K562 (cell line): Measurements from ENCODE around the gene GPR15LG. TPM values are rescaled to one million over a fixed set of nuclear protein-coding genes. Genes with fewer than 3 reads are reported as not detected.

Source experiments
- ARID1B ChIP-seq: fragments of 450-650 bp; IDR thresholded peaks from 2 replicates; pipeline ENCODE4 v1.6.1; 2016; ENCODE audit warnings: antibody characterized with exemption, mild to moderate bottlenecking, inconsistent platforms
- CBX1 ChIP-seq: sonication (generic); IDR thresholded peaks from 2 replicates; pipeline ENCODE4 v1.6.1; 2016; ENCODE audit warnings: antibody characterized with exemption, low read depth, mild to moderate bottlenecking
- CEBPG ChIP-seq, 3 experiments: fragments of 200-800 bp in 1 of 3; sonication (Bioruptor generic) in 1 of 3; sonication (generic) in 1 of 3; formaldehyde crosslinking in 1 of 3; IDR thresholded peaks in 2 of 3; conservative IDR thresholded peaks in 1 of 3; 2 replicates each; pipeline versions ENCODE4 v1.6.1 to v1.8.0; 2016 to 2022; ENCODE audit warnings: missing compliant biosample characterization in 2 of 3, missing genetic modification characterization in 2 of 3, mild to moderate bottlenecking in 1 of 3, missing genetic modification reagents in 1 of 3
- CHCHD3 ChIP-seq: fragments of 250-450 bp; sonication (Bioruptor Pico); IDR thresholded peaks from 2 replicates; pipeline ENCODE4 v2.1.2; 2022; ENCODE audit warnings: mild to moderate bottlenecking
- CREB1 ChIP-seq, 2 experiments: sonication (generic) in 1 of 2; formaldehyde crosslinking in 1 of 2; IDR thresholded peaks; 2 replicates each; pipeline versions ENCODE4 v1.6.1 to v1.8.0; 2012 to 2022; ENCODE audit warnings: inconsistent platforms in 1 of 2, mild to moderate bottlenecking in 1 of 2, missing genetic modification reagents in 1 of 2, moderate library complexity in 1 of 2
- CREM ChIP-seq: IDR thresholded peaks from 2 replicates; pipeline ENCODE4 v1.6.1; 2014; ENCODE audit warnings: antibody characterized with exemption, low read depth
- DPF2 ChIP-seq: fragments of 450-650 bp; IDR thresholded peaks from 2 replicates; pipeline ENCODE4 v1.6.1; 2016
- GABPB1 ChIP-seq: sonication (generic); formaldehyde crosslinking; IDR thresholded peaks from 2 replicates; pipeline ENCODE4 v1.8.0; 2022; ENCODE audit warnings: mild to moderate bottlenecking, missing genetic modification reagents
- MTA3 ChIP-seq: fragments of 450-650 bp; formaldehyde crosslinking; IDR thresholded peaks from 2 replicates; pipeline ENCODE4 v1.6.1; 2017; ENCODE audit warnings: mild to moderate bottlenecking, borderline replicate concordance
- PATZ1 ChIP-seq: fragments of 250-450 bp; sonication (Bioruptor Pico); IDR thresholded peaks from 2 replicates; pipeline ENCODE4 v1.5.0; 2020; ENCODE audit warnings: mild to moderate bottlenecking, borderline replicate concordance
- RBM34 ChIP-seq: fragments of 200-400 bp; formaldehyde crosslinking; IDR thresholded peaks from 2 replicates; pipeline ENCODE4 v1.6.1; 2018; ENCODE audit warnings: low read length, borderline replicate concordance; ENCODE audit not compliant: insufficient read depth
- RCOR1 ChIP-seq, 2 experiments: IDR thresholded peaks; 2 replicates each; pipeline ENCODE4 v1.6.1; 2012; ENCODE audit warnings: low read depth in 2 of 2, low read length in 2 of 2, borderline replicate concordance in 1 of 2, improper control_type of control experiment in 1 of 2
- SMARCA4 ChIP-seq: fragments of 450-650 bp; IDR thresholded peaks from 2 replicates; pipeline ENCODE4 v1.6.1; 2016
- TRIM24 ChIP-seq, 2 experiments: fragments of 450-650 bp; IDR thresholded peaks; 2 replicates each; pipeline ENCODE4 v1.6.1; 2016
- ZNF121 ChIP-seq: sonication (generic); formaldehyde crosslinking; conservative IDR thresholded peaks from 2 replicates; pipeline ENCODE4 v1.8.0; 2022; ENCODE audit warnings: missing genetic modification reagents
- polyA plus RNA-seq, 8 experiments: library from polyadenylated mRNA; depleted of rRNA in 4 of 8; stranded (reverse) in 5 of 8; unstranded in 3 of 8; fragments of >200 nt; fragmentation: Nextera tagmentation in 2 of 8; fragmentation: Illumina TruSeq in 1 of 8; extraction: Ambion mirVana in 2 of 8; extraction: Trizol in 1 of 8; gene quantifications; 2 replicates each; pipeline versions ENCODE4 v1.2.1 to v1.2.3, GENCODE V29; 2011 to 2014; ENCODE audit warnings: inconsistent platforms in 1 of 8, missing spikeins in 1 of 8
- total RNA-seq, 7 experiments: library from RNA; depleted of rRNA in 6 of 7; stranded (reverse); fragments of >200 nt in 6 of 7; fragmentation: Illumina TruSeq in 2 of 7; extraction: Trizol in 2 of 7; gene quantifications; 2 replicates each; pipeline versions ENCODE4 v1.2.1 to v1.2.3, GENCODE V29; 2011 to 2021; ENCODE audit warnings: low replicate concordance in 1 of 7
- TF ChIP-seq, protein P1 (sequence below): sonication (generic); formaldehyde crosslinking; IDR thresholded peaks from 2 replicates; pipeline ENCODE4 v1.8.1; 2023; ENCODE audit warnings: mild to moderate bottlenecking, missing genetic modification reagents
- TF ChIP-seq, protein P2 (sequence below): fragments of 450-650 bp; IDR thresholded peaks from 2 replicates; pipeline ENCODE4 v1.6.1; 2016
- TF ChIP-seq, protein P3 (sequence below): fragments of 250-450 bp; sonication (Bioruptor Pico); IDR thresholded peaks from 2 replicates; pipeline ENCODE4 v1.4.0; 2020

GPR15LG gene
- total and polyA plus RNA-seq, 9 of the 15 experiments (the other 6 are each of a cell fraction or from before 2014, with no cell fraction given) = 0.51 TPM; not detected in 8

DNA sequence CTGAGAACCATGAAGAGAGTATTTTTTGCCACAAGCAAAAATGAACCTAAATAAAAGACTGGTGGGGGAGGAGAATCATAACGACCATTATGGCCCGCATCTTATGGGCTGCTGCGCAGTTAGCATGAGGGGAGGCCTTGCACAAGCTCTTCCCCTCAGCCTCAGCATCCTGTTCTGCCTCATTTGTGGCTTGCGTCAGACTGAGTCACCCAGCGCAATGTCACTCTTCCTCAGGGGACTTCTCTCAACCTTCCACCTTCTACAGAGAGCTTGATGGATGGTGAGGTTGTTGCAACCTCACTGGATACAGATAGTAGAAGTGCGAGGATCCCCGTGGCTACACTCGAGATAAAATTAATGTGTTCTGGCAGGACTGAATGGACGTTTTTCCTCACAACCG, 16.8 kb upstream of the GPR15LG start (continued):
- TF ChIP-seq PATZ1 (CRISPR knock-in tag) (no peak), ARID1B (peak; percentile 44), MTA3 (peak; percentile 22; the same call in 1 of the 2 replicates), RBM34 (no peak), CHCHD3 (CRISPR knock-in tag) (no peak), RCOR1 (IDR thresholded peaks at IDR 0.05; ENCODE audit: borderline replicate concordance in 1 of 2, low read depth in 2 of 2, low read length in 2 of 2) (peak in 1 of 2 experiments; percentile 86; a peak in 2 of 4 replicates), SMARCA4 (peak; percentile 21; the same call in 1 of the 2 replicates), ZNF121 (no peak), GABPB1 (CRISPR knock-in tag) (peak; percentile 44; the same call in 1 of the 2 replicates), CREB1 (IDR thresholded peaks at IDR 0.05) (peak; percentile 37; the same call in 1 of the 2 replicates), CREB1 (CRISPR knock-in tag; IDR thresholded peaks at IDR 0.05) (no peak), CEBPG (CRISPR knock-in tag; IDR thresholded peaks at IDR 0.05) (peak; percentile 84), CEBPG (tag; conservative IDR thresholded peaks at IDR 0.05 in 1 of 2, IDR thresholded peaks at IDR 0.05 in 1 of 2) (peak; percentile 62 to 92; a peak in 3 of 4 replicates), DPF2 (peak; percentile 59; the same call in 1 of the 2 replicates), TRIM24 (IDR thresholded peaks at IDR 0.05) (peak; percentile 56 to 64; a peak in 2 of 4 replicates), CBX1 (no peak), CREM (peak; percentile 71)
- TF ChIP-seq, protein P1, sequence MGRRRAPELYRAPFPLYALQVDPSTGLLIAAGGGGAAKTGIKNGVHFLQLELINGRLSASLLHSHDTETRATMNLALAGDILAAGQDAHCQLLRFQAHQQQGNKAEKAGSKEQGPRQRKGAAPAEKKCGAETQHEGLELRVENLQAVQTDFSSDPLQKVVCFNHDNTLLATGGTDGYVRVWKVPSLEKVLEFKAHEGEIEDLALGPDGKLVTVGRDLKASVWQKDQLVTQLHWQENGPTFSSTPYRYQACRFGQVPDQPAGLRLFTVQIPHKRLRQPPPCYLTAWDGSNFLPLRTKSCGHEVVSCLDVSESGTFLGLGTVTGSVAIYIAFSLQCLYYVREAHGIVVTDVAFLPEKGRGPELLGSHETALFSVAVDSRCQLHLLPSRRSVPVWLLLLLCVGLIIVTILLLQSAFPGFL (CRISPR knock-in tag) = no peak
- TF ChIP-seq, protein P2, sequence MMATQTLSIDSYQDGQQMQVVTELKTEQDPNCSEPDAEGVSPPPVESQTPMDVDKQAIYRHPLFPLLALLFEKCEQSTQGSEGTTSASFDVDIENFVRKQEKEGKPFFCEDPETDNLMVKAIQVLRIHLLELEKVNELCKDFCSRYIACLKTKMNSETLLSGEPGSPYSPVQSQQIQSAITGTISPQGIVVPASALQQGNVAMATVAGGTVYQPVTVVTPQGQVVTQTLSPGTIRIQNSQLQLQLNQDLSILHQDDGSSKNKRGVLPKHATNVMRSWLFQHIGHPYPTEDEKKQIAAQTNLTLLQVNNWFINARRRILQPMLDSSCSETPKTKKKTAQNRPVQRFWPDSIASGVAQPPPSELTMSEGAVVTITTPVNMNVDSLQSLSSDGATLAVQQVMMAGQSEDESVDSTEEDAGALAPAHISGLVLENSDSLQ = peak; percentile 89
- TF ChIP-seq, protein P3, sequence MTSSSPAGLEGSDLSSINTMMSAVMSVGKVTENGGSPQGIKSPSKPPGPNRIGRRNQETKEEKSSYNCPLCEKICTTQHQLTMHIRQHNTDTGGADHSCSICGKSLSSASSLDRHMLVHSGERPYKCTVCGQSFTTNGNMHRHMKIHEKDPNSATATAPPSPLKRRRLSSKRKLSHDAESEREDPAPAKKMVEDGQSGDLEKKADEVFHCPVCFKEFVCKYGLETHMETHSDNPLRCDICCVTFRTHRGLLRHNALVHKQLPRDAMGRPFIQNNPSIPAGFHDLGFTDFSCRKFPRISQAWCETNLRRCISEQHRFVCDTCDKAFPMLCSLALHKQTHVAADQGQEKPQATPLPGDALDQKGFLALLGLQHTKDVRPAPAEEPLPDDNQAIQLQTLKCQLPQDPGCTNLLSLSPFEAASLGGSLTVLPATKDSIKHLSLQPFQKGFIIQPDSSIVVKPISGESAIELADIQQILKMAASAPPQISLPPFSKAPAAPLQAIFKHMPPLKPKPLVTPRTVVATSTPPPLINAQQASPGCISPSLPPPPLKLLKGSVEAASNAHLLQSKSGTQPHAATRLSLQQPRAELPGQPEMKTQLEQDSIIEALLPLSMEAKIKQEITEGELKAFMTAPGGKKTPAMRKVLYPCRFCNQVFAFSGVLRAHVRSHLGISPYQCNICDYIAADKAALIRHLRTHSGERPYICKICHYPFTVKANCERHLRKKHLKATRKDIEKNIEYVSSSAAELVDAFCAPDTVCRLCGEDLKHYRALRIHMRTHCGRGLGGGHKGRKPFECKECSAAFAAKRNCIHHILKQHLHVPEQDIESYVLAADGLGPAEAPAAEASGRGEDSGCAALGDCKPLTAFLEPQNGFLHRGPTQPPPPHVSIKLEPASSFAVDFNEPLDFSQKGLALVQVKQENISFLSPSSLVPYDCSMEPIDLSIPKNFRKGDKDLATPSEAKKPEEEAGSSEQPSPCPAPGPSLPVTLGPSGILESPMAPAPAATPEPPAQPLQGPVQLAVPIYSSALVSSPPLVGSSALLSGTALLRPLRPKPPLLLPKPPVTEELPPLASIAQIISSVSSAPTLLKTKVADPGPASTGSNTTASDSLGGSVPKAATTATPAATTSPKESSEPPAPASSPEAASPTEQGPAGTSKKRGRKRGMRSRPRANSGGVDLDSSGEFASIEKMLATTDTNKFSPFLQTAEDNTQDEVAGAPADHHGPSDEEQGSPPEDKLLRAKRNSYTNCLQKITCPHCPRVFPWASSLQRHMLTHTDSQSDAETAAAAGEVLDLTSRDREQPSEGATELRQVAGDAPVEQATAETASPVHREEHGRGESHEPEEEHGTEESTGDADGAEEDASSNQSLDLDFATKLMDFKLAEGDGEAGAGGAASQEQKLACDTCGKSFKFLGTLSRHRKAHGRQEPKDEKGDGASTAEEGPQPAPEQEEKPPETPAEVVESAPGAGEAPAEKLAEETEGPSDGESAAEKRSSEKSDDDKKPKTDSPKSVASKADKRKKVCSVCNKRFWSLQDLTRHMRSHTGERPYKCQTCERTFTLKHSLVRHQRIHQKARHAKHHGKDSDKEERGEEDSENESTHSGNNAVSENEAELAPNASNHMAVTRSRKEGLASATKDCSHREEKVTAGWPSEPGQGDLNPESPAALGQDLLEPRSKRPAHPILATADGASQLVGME (CRISPR knock-in tag) = peak; percentile 78; the same call in 1 of the 2 replicates
